GM19025 (cell line): ENCODE results near the gene ZNF630.
"Not testable (repeated sequence)": the region's sequence is repeated elsewhere in the genome, so short reads cannot be mapped to it uniquely, and the experiment has no call there.

ENCODE experiments used
- ATAC-seq: cut with Tn5 transposase; IDR thresholded peaks from one replicate; pipeline ENCODE4 v1.9.1; 2021; ENCODE audit warnings: mild to moderate bottlenecking, low read depth, moderate library complexity; ENCODE audit not compliant: unreplicated experiment

Gene ZNF630

GRCh38 chrX:48071064-48071985 is at the start of gene ZNF630:
Gene ZNF630 (minus strand): TSS chrX:48071640. CDS start chrX:48066886, 4,754 bp downstream.
- ATAC-seq = peak; percentile 79

GRCh38 chrX:48107717-48108116 is 36.3 kb upstream of the ZNF630 start:
- no peak for ATAC-seq

GRCh38 chrX:48102874-48103374 is 31.5 kb upstream of the ZNF630 start:
- no peak for ATAC-seq

- no peak for ATAC-seq
Measured at GRCh38 chrX:48101443-48101842, 30.0 kb upstream of the ZNF630 start.

- ATAC-seq = not testable (repeated sequence)
Measured at GRCh38 chrX:48092558-48092957, 21.1 kb upstream of the ZNF630 start.

GRCh38 chrX:48090123-48090522 is 18.7 kb upstream of the ZNF630 start:
- no peak for ATAC-seq

GRCh38 chrX:48086082-48086481 is 14.6 kb upstream of the ZNF630 start:
- ATAC-seq = no peak

GRCh38 chrX:48083706-48084105 is 12.3 kb upstream of the ZNF630 start:
- ATAC-seq = no peak

GRCh38 chrX:48083212-48083611 is 11.8 kb upstream of the ZNF630 start:
- no peak for ATAC-seq

GRCh38 chrX:48076343-48076742 is 4.9 kb upstream of the ZNF630 start:
- no peak for ATAC-seq

GRCh38 chrX:48071986-48072605 is 656 bp upstream of the ZNF630 start:
- no peak for ATAC-seq

GRCh38 chrX:48068096-48068887 is 3.1 kb downstream of the ZNF630 start:
- ATAC-seq = no peak

GRCh38 chrX:48064261-48064660 is 7.2 kb downstream of the ZNF630 start:
- no peak for ATAC-seq

GRCh38 chrX:48059296-48059639 is 12.2 kb downstream of the ZNF630 start:
- ATAC-seq = no peak

GRCh38 chrX:48058621-48059295 is 12.7 kb downstream of the ZNF630 start:
- no peak for ATAC-seq

- ATAC-seq = no peak
Measured at GRCh38 chrX:48046846-48047245, 24.6 kb downstream of the ZNF630 start.

- no peak for ATAC-seq
Measured at GRCh38 chrX:48045410-48046311, 25.8 kb downstream of the ZNF630 start.

- ATAC-seq = no peak
Measured at GRCh38 chrX:48043056-48043455, 28.4 kb downstream of the ZNF630 start.

- ATAC-seq = no peak
Measured at GRCh38 chrX:48035891-48036290, 35.5 kb downstream of the ZNF630 start.
